GM12878 (cell line): ENCODE results near the gene SLC22A4. TPM values are rescaled to one million over a fixed set of nuclear protein-coding genes. Genes with fewer than 3 reads are reported as not detected.

ENCODE experiments used
- ATAC-seq: fragments of 200-7000 bp; cut with Tn5 transposase; 3 replicates; pipeline ENCODE4 v1.9.1; 2020; ENCODE audit warnings: mild to moderate bottlenecking, moderate library complexity
- BruUV-seq: library from RNA; stranded (reverse); fragments of 400-500 nt; replicated peaks from 2 replicates; lab custom pipeline; 2021; lab: Mats Ljungman, UMichigan
- CTCF ChIA-PET: fragments of 300-600 bp; sonication (Branson Sonifier 250); formaldehyde crosslinking; extraction: SDS; loops from one replicate; lab custom pipeline; 2021; ENCODE audit warnings: inconsistent platforms; lab: Yijun Ruan, JAX
- POLR2A ChIA-PET: fragments of 350-600 bp; formaldehyde crosslinking; extraction: SDS; loops from one replicate; lab custom pipeline; 2021; ENCODE audit warnings: inconsistent platforms; lab: Charles Lee
- RAD21 ChIA-PET: fragments of 300-600 bp; sonication (Branson Sonifier 250); formaldehyde crosslinking; loops from one replicate; lab custom pipeline; 2023; ENCODE audit warnings: antibody characterized with exemption; ENCODE audit not compliant: unreplicated experiment; lab: Charles Lee
- SMC1A ChIA-PET: fragments of 300-600 bp; sonication (Branson Sonifier 250); formaldehyde crosslinking; loops from one replicate; lab custom pipeline; 2023; ENCODE audit not compliant: unreplicated experiment, uncharacterized antibody; lab: Charles Lee
- DNase-seq: peaks from one replicate; pipeline ENCODE4 v3.0.0-alpha.2; 2011; ENCODE audit warnings: low read depth, low spot score
- FAIRE-seq: peaks from 3 replicates; lab custom pipeline; 2011; peaks lifted over from hg19 to GRCh38; lab: Jason Lieb, UNC
- H2AFZ ChIP-seq: 2 replicates; pipeline ENCODE4 v1.6.0; 2011; ENCODE audit warnings: low read depth, low read length, control low read depth; ENCODE audit not compliant: control insufficient read depth
- H3K27ac ChIP-seq: 2 replicates; pipeline ENCODE4 v1.5.1; 2011; ENCODE audit warnings: control low read depth; ENCODE audit not compliant: control insufficient read depth, insufficient read depth
- H3K27me3 ChIP-seq, 2 experiments: replicated peaks in 1 of 2; 2 replicates each; pipeline versions ENCODE4 v1.6.0 to v1.6.1; 2011; ENCODE audit warnings: low read length in 1 of 2; ENCODE audit not compliant: control insufficient read depth in 2 of 2, insufficient read depth in 2 of 2
- H3K36me3 ChIP-seq, 2 experiments: 2 replicates each; pipeline ENCODE4 v1.5.1; 2011; ENCODE audit warnings: low read length in 1 of 2; ENCODE audit not compliant: control insufficient read depth in 2 of 2, insufficient read depth in 2 of 2
- H3K4me1 ChIP-seq: 2 replicates; pipeline ENCODE4 v1.6.1; 2011; ENCODE audit warnings: mild to moderate bottlenecking, low read length, moderate library complexity, mixed read lengths; ENCODE audit not compliant: control insufficient read depth, insufficient read depth
- H3K4me2 ChIP-seq: 2 replicates; pipeline ENCODE4 v1.6.0; 2011; ENCODE audit warnings: control low read depth; ENCODE audit not compliant: control insufficient read depth, insufficient read depth
- H3K4me3 ChIP-seq: fragments of 200-600 bp; sonication (generic); 2 replicates; pipeline ENCODE4 v1.5.1; 2016
- H3K79me2 ChIP-seq: 2 replicates; pipeline ENCODE4 v1.6.0; 2011; ENCODE audit warnings: low read length; ENCODE audit not compliant: control insufficient read depth, insufficient read depth
- H3K9ac ChIP-seq: 2 replicates; pipeline ENCODE4 v1.8.0; 2011; ENCODE audit warnings: low read length, control low read depth, mixed read lengths; ENCODE audit not compliant: control insufficient read depth, insufficient read depth
- H3K9me3 ChIP-seq: replicated peaks from 3 replicates; pipeline ENCODE4 v1.5.1; 2011; ENCODE audit warnings: mild to moderate bottlenecking, low read length; ENCODE audit not compliant: control insufficient read depth, insufficient read depth
- H4K20me1 ChIP-seq: 2 replicates; pipeline ENCODE4 v1.6.0; 2011; ENCODE audit not compliant: control insufficient read depth, insufficient read depth
- CBX5 ChIP-seq: sonication (generic); IDR thresholded peaks from 2 replicates; pipeline ENCODE4 v1.6.1; 2016; ENCODE audit warnings: low read depth, moderate library complexity, mild to moderate bottlenecking, inconsistent platforms
- FOS ChIP-seq: IDR thresholded peaks from 3 replicates; pipeline ENCODE4 v1.6.1; 2011; ENCODE audit warnings: borderline replicate concordance; ENCODE audit not compliant: insufficient read length; ENCODE audit errors: extremely low read depth
- KDM1A ChIP-seq: fragments of 200-600 bp; sonication (generic); IDR thresholded peaks from 2 replicates; pipeline ENCODE4 v1.6.1; 2016; ENCODE audit warnings: borderline replicate concordance
- MEF2B ChIP-seq: fragments of 450-650 bp; IDR thresholded peaks from 2 replicates; pipeline ENCODE4 v1.6.1; 2018; ENCODE audit warnings: mild to moderate bottlenecking, moderate library complexity; ENCODE audit not compliant: partially characterized antibody, poor library complexity, severe bottlenecking
- MTA2 ChIP-seq: fragments of 450-650 bp; IDR thresholded peaks from 2 replicates; pipeline ENCODE4 v1.6.1; 2016; ENCODE audit warnings: low read depth, mild to moderate bottlenecking, moderate library complexity
- NBN ChIP-seq: fragments of 450-650 bp; IDR thresholded peaks from 2 replicates; pipeline ENCODE4 v1.6.1; 2016
- NR2C2 ChIP-seq: IDR thresholded peaks from 2 replicates; pipeline ENCODE4 v1.6.1; 2011; ENCODE audit warnings: borderline replicate concordance, low read depth; ENCODE audit not compliant: control insufficient read depth, insufficient read length
- NRF1 ChIP-seq: conservative IDR thresholded peaks from 2 replicates; pipeline ENCODE4 v1.6.1; 2011; ENCODE audit warnings: mild to moderate bottlenecking, low read depth, low read length, improper control_type of control experiment
- POLR2AphosphoS5 ChIP-seq: IDR thresholded peaks from 2 replicates; pipeline ENCODE4 v1.6.1; 2011; ENCODE audit warnings: mild to moderate bottlenecking, low read length, inconsistent platforms
- RAD21 ChIP-seq: IDR thresholded peaks from 2 replicates; pipeline ENCODE4 v1.6.1; 2011; ENCODE audit warnings: mild to moderate bottlenecking, low read depth, low read length, moderate library complexity; ENCODE audit not compliant: insufficient read depth
- TBL1XR1 ChIP-seq: IDR thresholded peaks from 2 replicates; pipeline ENCODE4 v1.6.1; 2012; ENCODE audit warnings: low read depth, low read length, improper control_type of control experiment
- WGBS: methylation state at CpG from one replicate; pipeline ENCODE4 v1.1.6; 2016; ENCODE audit warnings: low lambda C conversion rate; ENCODE audit not compliant: insufficient replicate concordance, insufficient coverage; ENCODE audit errors: missing lambda C conversion rate; 5-methylcytosine and 5-hydroxymethylcytosine counted together
- in situ Hi-C: fragments of 300-500 bp; cut with MboI; formaldehyde crosslinking; loops from 9 replicates; pipeline ENCODE4 v1.14.3; 2018; ENCODE audit warnings: mixed read lengths
- intact Hi-C: fragments of 100-400 bp; cut with micrococcal nuclease; formaldehyde crosslinking; loops from one replicate; pipeline ENCODE4 v1.14.2; 2022; ENCODE audit not compliant: unreplicated experiment
- polyA plus RNA-seq, 11 experiments: library from polyadenylated mRNA; depleted of rRNA in 4 of 11; unstranded in 6 of 11; stranded (reverse) in 5 of 11; fragments of >200 nt; fragmentation: Nextera tagmentation in 4 of 11; fragmentation: Illumina TruSeq in 1 of 11; extraction: Ambion mirVana in 4 of 11; extraction: Trizol in 1 of 11; gene quantifications; 1 replicate in 1 of 11; 2 replicates in 10 of 11; pipeline versions ENCODE4 v1.2.1 to v1.2.3, GENCODE V29; 2011 to 2016; ENCODE audit warnings: inconsistent platforms in 2 of 11, missing spikeins in 2 of 11, low read depth in 1 of 11
- total RNA-seq, 4 experiments: library from RNA; depleted of rRNA in 3 of 4; stranded (reverse); fragments of >200 nt in 3 of 4; fragmentation: Illumina TruSeq in 1 of 4; extraction: Trizol in 1 of 4; gene quantifications; 2 replicates each; pipeline versions ENCODE4 v1.2.1 to v1.2.3, GENCODE V29; 2013 to 2021
- TF ChIP-seq, protein P1 (sequence below): IDR thresholded peaks from 2 replicates; pipeline ENCODE4 v1.6.1; 2012; ENCODE audit warnings: low read depth, low read length, improper control_type of control experiment

SLC22A4 gene
- total and polyA plus RNA-seq, 10 of the 15 experiments (the other 5 are each of a cell fraction or from before 2014, with no cell fraction given): 0.04 to 0.61 (median 0.10) TPM; not detected in 2

DNA sequence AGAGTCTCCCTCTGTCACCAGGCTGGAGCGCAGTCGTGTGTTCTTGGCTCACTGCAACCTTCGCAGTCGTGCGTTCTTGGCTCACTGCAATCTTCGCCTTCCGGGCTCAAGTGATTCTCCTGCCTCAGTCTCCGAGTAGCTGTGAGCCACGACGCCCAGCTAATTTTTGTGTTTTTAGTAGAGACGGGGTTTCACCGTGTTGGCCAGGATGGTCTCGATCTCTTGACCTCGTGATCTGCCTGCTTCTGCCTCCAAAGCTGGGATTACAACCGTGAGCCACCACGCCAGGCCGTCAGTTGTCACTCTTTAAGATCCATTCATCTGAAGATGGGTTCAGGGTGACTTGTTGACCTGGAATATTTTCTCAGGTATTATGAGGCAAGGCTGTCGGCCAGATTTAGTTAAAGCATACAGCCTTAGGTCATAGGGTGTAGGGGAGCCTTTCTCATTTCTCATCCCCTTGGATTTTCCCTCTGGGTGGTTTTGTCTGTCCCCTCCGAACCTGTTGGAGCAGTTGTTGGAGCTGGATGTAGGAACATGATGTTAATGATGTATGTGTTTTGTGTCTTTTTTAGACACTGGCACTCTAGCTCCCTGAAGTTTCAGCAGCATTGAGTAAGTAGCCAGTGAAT is 76.9 kb downstream of the SLC22A4 start:
- Histone ChIP-seq H3K9ac (no peak overlapping the region), H3K4me3 (no peak overlapping the region), H2AFZ (no peak overlapping the region), H3K27ac (no peak overlapping the region), H3K36me3 (no peaks in the 10 kb centered on the region), H3K27me3 (no peaks in the 10 kb centered on the region; a peak in 2 of 4 replicates), H3K4me2 (no peak overlapping the region), H3K4me1 (peaks cover 8% of the 10 kb centered on the region), H3K9me3 (no peaks in the 10 kb centered on the region), H3K79me2 (no peaks in the 10 kb centered on the region), H4K20me1 (no peaks in the 10 kb centered on the region)
- CTCF ChIA-PET: interaction anchor here (0.7 to 3.8 kb wide), 8 partner anchors 13 to 133 kb away, joined by 3 to 16 read pairs (median 4); no protein-coding TSS in a partner anchor
- no peak for ATAC-seq
- TF ChIP-seq TBL1XR1 (no peak), MTA2 (no peak), MEF2B (no peak), KDM1A (no peak), FOS (no peak), POLR2AphosphoS5 (no peak), NRF1 (no peak), NR2C2 (no peak), NBN (no peak), CBX5 (no peak), RAD21 (no peak)
- TF ChIP-seq, protein P1, sequence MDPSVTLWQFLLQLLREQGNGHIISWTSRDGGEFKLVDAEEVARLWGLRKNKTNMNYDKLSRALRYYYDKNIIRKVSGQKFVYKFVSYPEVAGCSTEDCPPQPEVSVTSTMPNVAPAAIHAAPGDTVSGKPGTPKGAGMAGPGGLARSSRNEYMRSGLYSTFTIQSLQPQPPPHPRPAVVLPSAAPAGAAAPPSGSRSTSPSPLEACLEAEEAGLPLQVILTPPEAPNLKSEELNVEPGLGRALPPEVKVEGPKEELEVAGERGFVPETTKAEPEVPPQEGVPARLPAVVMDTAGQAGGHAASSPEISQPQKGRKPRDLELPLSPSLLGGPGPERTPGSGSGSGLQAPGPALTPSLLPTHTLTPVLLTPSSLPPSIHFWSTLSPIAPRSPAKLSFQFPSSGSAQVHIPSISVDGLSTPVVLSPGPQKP: no peak
- intact Hi-C loops: loop anchor here (5.0 kb wide), 1 partner anchor 99 kb away; no protein-coding TSS in a partner anchor
- no peak for DNase-seq
- WGBS: 96% methylated on average over 19 of the region's 19 CpGs
- RAD21 ChIA-PET: interaction anchor here (0.7 to 2.7 kb wide), 7 partner anchors 16 to 156 kb away, joined by 3 to 16 read pairs (median 4); partner anchors contain the start of gene SLC22A4
- BruUV-seq: TSS peak; percentile 51
- FAIRE-seq: no peak
- in situ Hi-C loops: no loop called here
- SMC1A ChIA-PET: interaction anchor here (1.2 to 2.0 kb wide), 7 partner anchors 11 to 130 kb away, joined by 3 to 7 read pairs (median 5); no protein-coding TSS in a partner anchor
- POLR2A ChIA-PET: interaction anchor here (1.4 kb wide), 1 partner anchor 77 kb away, joined by 4 read pairs; the partner anchor contains the start of gene SLC22A4
